NCI-H82 (cell line): ENCODE data around the gene ARHGAP20.
A peak's percentile ranks its signal among the peaks of the same experiment; 100 is the strongest.
"Not testable (repeated sequence)": the region's sequence is repeated elsewhere in the genome, so short reads cannot be mapped to it uniquely, and the experiment has no call there.

Experiments used
- DNase-seq: peaks from one replicate; lab custom pipeline; 2025; lab: John Stamatoyannopoulos, UW

The ARHGAP20 gene

DNA sequence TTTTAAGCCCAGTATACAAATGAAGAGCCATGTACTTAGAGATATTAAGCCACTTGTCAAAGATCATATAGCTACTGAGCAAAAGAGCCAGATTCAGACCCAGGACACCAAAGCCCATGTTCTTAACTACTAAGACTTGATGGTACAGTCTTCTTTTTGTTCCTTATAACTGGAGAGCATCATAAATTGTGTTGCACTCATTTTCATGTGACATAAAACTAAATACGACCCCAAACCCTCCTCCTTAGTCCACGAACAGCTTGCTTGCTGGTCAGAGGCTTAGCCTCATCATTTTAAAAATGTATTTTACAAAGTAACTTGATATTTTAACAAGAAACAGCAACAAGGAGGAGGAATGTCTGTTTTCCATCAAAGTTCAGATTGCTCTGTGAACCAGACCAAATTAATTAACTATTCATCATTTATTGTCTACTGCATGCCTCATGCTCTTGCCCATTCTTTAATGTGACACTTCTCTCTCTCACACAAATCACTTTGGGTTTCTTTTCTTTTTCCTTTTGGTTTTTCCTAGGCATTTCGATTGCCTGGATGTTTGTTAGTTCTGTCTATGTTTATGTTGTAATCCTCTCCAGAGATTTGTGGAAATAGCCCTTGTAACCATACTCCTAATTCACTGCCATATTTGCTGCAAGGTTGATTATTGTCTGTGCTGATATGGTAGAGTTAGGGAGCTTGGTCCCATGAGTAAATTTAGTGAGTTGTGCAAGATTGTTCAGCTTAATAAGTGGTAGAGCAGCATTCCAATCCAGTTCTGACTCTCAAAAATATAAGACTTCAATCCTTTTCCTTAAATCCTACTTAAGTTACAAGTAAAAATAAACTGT lies 8.4 kb upstream of the ARHGAP20 start:
- DNase-seq: no peak

DNA sequence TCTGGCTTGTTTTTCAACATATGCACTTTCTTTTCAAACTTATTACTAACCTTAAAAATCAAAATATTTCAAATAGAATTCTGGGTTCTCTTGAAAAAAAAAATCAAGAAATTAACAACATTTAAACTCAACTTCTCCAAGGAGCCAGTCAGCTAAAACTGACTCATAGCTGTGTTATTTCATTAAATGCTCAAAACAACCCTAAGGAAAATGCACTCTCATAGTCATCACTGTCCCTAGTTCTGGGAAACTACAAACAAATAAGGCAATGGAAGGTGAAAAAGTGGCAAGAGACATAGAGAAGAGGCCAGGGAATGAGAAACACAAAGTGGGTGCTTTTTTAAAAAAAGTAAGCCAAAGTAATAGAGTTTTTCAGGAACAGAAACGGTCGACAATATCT lies 4.1 kb upstream of the ARHGAP20 start:
- no peak for DNase-seq

DNA sequence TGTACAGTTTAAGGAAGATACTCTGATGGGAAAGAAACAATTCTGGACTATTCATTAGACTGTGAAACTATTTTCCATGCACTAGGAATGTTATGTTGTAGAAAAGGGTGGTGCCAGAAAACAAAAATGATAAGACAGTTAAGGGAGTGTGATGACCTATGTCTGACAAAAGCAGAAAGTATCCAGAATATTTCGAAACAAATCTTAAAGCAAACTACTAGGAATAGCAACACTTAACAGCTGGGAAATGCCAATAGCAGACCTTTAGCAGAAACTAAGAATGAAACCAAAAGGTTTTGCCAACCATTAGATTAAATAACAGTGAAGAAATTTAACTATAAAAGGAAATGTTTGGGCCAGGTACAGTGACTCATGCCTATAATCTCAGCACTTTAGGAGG lies 3.3 kb upstream of the ARHGAP20 start:
- no peak for DNase-seq

DNA sequence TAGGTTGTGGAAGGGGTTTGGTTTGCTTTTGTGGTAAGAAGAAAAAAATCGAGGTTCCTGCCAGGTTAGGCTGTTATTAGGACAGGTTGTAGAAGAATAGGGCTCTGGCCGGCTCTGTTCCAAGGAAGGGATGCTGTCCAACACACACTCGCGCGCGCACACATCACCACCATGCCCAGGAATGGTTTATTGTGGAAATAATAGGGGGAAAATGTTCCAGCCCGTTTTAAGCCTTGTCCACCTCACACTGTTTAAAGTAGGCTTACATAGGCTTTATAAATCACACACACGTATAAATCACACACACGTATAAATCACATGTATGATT lies 1.2 kb upstream of the ARHGAP20 start:
- DNase-seq: no peak

DNA sequence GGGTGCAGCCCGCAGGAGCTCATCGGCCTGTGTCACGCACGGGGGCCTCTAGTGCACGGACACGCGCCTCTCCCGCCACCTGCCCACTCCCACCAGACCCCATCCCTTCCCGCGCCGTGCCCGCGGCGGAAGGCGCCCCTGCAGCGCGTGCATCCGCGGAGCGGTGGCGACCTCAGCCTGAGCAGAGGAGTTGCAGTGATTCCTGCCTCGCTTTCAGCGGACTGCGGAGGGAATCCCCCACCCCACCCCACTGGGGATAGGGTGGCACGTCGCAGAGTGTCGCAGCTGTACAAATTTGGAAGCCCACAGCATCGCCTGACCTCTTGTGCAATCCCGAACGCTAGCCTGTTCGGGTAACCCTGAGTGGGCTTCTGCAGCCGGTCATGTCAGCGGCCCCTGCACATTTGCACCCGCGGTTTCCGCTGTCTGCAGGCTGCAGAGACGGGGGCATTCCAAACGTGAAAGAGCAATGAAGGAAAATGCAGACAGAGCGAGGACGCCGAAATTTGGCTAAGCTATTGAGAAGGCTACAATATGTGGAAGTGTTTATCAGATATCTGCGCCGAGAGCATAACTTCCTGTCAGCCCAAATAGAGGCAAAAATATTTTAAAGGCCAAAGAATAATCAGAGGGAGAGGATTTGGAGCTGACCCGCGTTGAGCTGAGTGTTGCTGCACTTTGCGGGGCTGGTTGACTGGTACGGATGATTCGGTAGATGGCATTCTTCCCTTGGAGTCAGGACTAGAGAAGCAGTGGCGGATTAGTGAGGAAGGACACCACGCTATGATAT lies 617 bp upstream of the ARHGAP20 start:
- DNase-seq: peak; percentile 74

DNA sequence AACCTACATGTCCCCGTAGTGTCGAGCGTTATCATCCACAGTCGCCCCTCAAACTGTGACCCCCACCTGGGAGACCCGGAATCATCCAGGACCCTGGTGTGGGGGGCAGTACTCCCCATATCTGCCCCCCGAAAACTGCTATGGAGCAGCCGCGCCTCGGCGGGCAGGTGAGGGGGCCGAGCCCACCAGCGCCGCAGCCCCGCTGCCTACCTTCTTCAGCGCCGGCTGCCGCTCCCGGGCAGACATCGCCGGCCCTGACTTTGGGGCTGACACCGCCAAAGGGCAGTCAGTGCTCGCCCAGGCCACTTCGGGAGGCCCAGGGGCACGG lies 825 bp downstream of the ARHGAP20 start:
- DNase-seq: no peak

DNA sequence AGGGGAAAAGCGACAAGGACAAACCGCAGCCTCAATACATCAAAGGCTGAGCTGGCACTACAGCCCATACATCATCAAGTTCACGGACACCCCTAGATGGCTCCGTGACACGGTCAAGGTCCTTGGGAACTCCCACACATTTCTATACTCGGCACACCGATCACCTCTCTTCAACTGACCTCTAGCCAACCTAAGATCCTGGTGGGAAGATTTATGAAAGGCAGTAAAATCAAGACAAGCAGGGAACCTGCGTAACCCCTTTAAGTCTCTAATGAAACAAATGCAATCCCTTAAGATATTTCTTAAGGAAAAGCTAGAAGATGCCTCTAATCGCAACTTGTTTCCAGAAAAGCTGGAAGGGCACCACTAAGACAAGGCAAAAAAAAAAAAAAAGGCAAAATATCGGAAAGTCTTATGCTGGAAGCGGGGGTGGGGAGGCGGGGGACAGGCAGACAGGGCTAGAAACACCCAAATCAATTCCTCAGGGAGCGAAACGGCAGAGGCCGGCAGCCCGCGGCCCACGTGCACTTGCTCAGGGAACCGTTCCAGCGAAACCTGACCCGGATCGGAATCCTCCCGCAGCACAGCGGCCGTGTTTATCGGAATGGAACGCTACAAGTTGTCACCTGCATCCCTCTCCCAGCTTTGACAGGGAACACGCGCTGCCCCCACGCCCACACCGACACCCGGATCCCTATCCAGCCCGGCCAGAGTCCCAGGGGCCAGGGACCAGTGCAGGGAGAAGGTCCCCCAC lies 1.4 kb downstream of the ARHGAP20 start:
- DNase-seq: peak; percentile 61

DNA sequence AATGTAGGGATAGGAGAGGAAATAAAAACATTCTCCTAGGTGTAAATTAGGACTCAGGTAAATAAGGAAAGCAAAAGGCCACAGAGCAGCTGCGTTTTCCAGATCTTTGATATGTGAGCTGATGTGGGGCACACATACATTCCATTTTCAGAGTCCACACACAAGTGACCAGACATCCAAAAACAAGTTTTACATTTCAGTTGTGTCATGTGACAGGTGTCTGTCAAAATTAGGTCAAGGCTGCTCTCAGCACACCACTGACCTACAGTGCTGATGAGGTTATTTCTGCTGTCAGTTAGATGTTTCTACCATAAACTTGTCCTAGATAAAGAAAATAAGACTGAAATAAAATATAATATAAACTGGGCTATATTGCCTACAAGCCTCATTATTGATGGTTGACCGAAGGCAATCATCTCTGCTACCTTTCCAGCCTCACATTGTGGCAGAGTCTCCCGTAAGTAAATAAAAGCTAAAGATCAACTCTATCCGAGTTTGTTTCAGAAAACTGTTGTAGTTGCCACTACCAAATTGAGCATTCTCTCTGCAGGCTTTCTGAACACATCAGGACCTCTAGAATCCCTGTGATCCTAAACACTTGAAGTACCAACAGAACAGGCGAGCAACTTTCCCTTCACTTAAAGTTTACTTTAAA lies 7.9 kb downstream of the ARHGAP20 start:
- no peak for DNase-seq

DNA sequence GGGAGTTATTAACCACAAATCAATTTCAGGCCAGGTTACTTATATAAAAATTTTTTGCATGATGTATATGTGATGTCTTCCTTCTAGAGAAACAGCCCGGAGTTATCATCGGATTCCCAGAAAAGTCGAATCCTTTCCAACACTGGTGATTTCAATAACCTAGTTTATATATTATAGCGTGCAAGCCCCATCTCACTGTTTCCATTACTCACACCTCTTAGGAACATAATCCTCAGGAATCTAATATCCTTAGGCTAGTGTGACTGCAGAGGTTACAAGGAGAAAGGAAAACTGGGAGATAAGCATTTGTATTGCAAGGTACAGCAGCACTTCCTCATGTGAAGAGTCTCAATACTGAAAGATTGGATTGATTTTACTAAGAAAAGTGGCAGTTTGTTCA lies 20.3 kb downstream of the ARHGAP20 start:
- DNase-seq: peak; percentile 21

DNA sequence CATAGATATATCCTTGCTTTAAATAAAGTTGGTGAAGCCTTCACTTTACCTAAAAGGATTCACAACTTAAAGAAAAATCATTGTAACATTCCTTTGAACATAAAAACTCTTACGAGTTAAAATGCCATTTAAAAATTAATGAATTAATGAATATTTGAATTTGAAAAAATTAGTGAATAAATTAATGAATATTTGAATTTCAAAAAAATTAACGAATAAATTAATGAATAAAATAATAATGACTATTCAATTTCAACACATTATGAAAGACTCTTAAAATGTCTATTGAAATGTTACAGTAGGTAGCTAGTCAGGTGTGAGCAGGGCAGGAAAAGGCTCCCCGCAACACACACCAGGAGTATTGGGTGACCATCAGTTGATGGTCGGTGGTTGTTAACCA lies 22.9 kb downstream of the ARHGAP20 start:
- DNase-seq: no peak

DNA sequence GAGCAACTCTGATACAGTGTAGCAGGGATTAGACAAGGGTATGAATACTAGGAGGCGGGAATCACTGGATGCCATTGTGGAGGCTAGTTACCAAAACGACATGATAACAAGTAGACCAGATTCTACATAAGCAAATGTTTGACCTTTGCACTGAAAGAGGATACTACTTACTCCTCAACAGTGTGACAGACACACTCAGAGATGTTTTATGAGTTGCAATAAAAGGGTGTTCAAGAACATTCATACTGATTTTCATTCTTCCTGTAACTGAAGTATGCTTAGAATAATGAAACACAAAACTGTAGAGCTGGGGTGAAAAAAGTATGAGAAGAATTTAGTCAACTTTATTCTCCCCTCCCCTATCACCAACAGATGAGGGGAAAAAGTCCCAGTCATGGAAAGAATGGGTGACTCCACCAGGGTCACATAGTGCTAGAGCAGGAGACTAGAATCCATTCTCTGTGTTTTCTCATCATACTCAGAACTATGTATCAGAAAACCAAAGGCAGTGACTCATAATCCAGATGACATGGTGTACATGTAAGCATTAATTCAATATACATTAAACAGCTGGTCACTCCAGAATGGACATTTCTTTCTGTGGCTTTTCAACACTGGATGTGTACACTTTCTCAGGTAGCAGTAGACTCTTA lies 32.8 kb downstream of the ARHGAP20 start:
- DNase-seq: no peak

DNA sequence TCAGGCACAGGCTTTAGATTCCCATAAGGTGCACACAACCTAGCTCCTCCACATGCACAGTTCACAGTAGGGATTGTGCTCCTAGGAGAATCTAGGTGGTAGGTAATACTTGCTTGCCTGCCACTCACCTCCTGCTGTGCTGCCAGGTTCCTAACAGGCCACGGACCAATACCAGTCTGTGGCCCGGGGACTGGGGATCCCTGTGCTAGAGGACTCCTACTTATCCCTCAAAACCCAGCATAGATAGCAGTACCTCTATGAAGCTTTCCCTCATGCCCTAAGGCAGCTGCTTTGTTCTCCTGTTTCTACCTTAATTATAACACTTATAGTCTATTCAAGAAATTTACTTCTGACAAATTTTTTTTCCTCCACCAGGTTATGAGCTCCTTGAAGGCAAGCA lies 36.7 kb downstream of the ARHGAP20 start:
- no peak for DNase-seq

DNA sequence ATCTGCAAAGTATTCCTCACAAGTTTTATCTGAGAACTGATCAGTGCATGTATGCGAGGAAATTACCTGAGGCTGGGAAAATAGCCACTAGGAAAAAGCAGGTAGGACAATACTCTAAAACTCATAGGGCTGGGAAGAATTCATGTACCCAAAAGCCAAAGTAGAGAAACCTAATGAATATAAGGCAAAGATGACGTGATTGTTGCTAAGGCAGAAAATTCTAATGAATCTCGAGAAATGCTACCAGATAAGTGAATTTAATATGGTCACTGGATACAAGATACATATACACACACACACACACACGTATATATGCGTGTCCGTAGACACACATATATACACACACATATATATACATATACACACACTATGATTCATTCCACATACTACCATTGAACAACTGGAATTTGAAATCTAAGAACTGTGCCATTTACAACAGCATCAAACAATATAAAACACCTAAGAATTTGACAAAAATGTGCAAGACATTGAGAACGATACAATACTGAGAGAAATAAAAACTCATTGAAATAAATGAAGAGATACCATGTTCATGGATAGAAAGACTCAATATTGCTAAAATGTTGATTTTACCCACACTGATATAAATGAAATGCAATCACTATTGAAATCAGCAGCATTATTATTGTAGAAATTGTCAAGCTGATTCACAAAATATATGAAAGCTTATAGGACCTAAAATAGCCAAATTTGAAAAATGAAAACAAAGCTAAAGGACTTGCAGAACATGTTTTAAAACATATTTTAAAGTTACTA lies 46.4 kb downstream of the ARHGAP20 start:
- no peak for DNase-seq

DNA sequence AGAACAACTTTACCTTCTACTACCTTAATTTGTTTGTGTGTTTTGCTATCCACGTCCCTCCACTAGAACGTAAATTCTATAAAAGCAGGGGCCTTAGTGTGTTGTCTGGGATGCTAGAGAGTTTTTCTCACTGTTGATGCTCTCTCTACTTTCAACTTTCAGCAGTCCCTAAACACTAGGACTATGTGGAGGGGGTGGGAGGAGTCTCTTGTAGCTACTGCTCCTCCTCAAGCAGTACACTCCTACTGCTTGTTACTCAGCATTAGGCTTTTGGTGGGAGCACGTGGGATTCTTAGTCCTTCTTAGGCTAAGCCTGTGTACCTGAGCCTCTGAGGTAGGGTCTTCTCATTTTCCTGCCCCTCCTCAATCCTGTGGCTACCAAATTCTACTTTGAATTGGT lies 56.3 kb downstream of the ARHGAP20 start:
- DNase-seq: peak; percentile 0

DNA sequence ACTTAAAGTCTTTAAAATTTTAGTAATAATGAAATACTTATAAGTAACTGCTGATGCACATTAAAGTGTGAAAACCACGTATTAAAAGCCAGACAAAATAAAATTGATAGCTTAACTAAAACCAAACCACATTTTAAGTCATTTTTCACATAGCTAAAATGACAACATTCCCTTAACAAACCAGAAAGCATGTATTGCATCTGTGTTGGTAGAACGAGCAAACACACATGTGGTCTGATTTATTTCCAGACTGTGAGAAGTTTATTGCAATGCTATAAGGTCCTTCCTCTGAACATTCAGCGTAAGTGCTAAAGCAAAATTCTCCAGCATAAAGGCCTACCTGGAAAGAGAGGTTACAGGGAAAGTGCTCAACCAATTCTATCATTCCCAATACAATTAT lies 57.8 kb downstream of the ARHGAP20 start:
- no peak for DNase-seq

DNA sequence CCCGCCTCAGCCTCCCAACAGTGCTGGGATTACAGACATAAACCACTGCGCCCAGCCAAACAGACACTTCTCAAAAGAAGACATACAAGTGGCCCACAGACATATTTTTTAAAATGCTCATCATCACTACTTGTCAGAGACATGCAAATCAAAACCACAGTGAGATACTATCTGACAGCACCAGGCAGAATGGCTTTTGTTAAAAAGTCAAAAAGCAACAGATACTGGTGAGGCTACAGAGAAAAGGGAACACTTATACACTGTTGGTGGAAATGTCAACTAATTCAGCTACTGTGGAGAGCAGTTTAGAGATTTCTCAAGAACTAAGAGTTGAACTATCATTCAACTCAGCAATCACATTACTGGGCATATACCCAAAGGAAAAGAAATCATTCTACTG lies 67.0 kb downstream of the ARHGAP20 start:
- no peak for DNase-seq

DNA sequence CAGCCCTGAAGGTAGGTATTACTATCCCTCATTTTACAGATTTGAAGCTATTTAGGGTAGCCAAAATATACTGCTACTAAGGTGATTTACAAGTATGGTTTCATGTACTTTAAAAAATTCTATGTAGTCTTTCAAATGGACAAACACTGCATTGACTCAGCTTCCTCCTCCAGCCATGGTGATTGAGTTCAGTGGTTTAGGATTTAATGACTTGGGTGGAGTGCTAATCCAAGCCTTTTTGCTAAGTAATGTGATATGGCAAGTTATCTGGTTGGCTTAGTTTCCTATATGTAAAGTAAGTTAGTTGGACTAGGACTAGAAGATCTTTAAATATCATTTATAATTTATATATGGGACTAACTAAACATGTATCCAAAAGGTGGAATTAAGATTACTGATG lies 77.9 kb downstream of the ARHGAP20 start:
- peak; percentile 0 for DNase-seq

DNA sequence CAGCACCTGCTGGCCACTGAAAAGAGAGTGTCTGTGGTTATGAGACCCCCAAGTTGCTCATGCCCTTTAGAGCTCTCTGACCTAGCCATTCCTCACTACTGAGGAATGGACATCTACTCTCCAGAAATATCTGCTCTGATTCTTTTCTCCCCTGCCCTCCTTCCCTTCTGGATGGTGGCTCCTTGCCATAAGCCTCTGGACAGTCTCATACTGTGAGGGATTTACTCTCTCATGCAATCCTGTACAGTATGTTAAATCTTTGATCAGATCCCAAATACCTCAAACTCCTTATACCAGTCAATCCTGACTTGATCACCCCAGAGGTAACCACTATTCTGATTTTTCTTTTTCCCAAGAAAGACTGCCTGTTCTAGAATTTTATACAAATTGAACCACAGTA lies 80.7 kb downstream of the ARHGAP20 start:
- DNase-seq: peak; percentile 45

DNA sequence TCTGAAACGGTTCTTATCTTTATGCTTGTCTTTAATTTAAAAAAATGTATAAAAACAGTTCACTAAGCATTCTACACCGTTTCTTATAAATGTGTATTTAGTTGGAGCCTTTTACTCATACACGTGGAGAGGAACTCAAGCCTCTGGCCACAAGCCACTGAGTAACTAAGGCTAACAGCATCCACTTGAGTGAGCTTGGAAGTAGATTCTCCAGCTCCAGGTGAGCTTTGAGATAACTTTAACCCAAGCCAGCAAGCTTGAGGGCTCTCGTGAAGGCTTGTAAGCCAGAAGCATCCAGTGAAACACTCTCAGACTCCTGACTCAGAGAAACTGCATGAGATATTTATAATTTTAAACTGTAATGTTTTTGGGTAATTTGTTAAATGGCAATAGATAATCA lies 82.6 kb downstream of the ARHGAP20 start:
- DNase-seq: no peak

DNA sequence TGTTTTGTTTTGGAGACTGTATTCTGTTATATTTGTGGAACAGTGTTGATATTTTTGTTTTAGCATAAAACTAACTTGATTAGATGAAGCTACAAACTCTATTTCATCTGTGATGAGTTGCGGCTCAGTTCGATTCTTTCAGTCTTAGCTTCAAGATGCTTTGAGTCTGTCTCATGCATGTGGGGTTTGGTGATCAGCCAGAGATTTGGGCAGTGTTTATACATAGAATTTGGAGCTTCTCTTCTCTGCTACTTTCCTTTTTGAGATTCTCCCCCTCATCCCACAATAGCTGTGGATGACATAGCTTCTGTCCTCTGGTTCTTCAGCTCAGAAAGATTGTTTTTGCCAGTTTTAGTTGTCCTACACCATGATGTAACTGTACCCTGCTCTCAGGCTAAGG lies 90.4 kb downstream of the ARHGAP20 start:
- no peak for DNase-seq

DNA sequence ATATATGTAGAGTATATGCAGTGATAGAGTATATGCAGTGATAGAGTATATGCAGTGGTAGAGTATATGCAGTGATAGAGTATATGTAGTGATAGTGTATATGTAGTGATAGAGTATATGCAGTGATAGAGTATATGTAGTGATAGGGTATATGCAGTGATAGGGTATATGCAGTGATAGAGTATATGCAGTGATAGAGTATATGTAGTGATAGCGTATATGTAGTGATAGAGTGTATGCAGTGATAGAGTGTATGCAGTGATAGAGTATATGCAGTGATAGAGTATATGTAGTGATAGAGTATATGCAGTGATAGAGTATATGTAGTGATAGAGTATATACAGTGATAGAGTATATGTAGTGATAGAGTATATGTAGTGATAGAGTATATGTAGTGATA lies 92.9 kb downstream of the ARHGAP20 start:
- not testable (repeated sequence) for DNase-seq
